GM19043 (cell line): ENCODE data around the gene RC3H2.
"Not testable (repeated sequence)": the region's sequence is repeated elsewhere in the genome, so short reads cannot be mapped to it uniquely, and the experiment has no call there.

Experiments used
- ATAC-seq: cut with Tn5 transposase; IDR thresholded peaks from one replicate; pipeline ENCODE4 v1.9.1; 2021; ENCODE audit warnings: low read depth; ENCODE audit not compliant: unreplicated experiment

RC3H2 gene

DNA sequence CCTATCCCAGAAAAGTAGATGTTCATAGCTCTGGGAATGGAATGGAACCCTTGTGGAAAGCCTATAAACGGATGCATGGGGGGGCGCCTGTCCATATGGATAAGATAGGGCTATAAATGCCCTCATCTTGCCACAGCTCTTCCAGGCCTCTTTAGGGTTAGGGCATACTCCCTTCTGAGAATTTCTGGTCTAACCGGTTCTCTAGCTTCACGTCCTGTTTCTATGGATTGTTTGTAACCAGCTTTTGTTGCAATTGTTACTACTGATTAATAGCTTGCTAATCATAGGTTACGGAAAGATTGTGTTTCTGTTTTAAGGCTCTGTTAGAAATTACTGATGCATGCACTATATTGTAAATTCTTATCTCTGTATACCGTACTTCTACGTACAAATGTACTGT is 95.9 kb downstream of the RC3H2 start:
- not testable (repeated sequence) for ATAC-seq

DNA sequence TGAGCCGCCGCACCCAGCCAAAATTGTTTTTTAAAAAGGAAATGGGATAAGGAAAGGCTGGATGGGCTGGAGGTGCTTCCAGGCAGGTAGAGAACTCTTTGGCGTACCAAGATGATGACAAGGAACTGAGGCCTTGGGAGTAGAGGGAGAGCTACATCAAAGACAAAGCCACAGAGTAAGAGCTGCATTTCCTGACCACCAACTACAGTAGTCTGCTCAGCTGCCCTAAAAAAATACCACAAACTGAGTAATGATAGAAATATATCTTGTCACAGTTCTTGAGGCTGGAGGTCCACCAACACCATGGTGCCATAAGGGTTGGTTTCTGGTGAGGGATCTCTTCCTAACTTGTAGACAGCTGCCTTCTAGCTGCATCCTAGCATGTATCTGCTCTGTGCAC is 97.0 kb downstream of the RC3H2 start:
- ATAC-seq, result no peak

DNA sequence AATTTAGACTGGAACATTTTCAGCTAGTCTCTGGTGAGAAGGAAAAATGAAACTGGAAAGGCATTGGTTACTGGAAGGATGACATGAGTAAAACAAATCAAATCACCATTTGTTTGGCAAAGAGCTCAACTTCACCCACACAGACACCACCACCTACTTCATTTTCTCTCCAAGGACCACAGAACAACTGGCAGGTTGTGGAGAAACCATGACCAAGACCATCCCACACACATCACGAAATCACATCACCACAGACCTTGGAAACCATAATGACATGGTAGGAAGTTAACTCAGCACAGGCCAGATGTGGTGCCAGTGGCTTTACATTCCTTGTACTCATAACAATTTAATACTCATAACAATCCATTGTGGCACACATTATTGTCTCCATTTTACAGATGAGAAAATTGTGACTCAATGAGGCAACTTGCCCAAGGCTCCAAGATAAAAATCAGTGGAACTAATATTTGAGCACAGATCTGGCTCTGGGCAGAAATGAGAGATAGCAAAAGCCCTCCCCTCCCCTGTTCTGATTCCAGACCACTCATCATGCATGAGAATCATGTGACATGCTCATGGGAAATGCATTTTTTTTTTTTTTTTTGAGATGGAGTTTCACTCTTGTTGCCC is 97.8 kb downstream of the RC3H2 start:
- ATAC-seq, result no peak

DNA sequence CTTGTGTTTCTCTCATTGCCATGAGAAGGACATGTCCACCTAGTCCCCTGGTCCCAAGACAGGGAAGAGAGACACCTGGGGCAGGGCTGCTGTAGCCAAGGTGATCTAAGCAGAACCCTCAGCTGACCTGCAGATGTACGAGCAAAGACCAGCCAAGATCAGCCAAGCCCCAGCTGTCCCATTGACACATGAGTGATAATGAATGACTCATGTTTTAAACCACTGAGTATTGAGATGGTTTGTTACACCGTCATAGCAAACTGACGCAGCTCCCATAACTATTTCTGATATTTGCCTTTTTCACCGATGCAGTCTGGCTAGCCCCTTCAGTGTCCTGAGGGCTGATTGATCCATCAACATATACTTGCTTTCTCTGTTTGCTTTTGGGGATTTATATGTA is 98.5 kb downstream of the RC3H2 start:
- no peak for ATAC-seq

DNA sequence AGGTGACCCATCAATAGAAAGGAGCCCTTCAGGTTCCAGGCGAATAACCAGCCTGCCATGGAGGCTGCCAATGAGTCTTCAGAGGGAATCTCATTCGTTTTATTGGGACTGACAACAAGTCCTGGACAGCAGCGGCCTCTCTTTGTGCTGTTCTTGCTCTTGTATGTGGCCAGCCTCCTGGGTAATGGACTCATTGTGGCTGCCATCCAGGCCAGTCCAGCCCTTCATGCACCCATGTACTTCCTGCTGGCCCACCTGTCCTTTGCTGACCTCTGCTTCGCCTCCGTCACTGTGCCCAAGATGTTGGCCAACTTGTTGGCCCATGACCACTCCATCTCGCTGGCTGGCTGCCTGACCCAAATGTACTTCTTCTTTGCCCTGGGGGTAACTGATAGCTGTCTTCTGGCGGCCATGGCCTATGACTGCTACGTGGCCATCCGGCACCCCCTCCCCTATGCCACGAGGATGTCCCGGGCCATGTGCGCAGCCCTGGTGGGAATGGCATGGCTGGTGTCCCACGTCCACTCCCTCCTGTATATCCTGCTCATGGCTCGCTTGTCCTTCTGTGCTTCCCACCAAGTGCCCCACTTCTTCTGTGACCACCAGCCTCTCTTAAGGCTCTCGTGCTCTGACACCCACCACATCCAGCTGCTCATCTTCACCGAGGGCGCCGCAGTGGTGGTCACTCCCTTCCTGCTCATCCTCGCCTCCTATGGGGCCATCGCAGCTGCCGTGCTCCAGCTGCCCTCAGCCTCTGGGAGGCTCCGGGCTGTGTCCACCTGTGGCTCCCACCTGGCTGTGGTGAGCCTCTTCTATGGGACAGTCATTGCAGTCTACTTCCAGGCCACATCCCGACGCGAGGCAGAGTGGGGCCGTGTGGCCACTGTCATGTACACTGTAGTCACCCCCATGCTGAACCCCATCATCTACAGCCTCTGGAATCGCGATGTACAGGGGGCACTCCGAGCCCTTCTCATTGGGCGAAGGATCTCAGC is 104.8 kb downstream of the RC3H2 start, which contains the start of gene OR1K1:
Gene OR1K1 (plus strand): TSS at position 58 of the 995 bp plus-strand sequence. CDS start 0 bp downstream, at position 58.
- no peak for ATAC-seq

DNA sequence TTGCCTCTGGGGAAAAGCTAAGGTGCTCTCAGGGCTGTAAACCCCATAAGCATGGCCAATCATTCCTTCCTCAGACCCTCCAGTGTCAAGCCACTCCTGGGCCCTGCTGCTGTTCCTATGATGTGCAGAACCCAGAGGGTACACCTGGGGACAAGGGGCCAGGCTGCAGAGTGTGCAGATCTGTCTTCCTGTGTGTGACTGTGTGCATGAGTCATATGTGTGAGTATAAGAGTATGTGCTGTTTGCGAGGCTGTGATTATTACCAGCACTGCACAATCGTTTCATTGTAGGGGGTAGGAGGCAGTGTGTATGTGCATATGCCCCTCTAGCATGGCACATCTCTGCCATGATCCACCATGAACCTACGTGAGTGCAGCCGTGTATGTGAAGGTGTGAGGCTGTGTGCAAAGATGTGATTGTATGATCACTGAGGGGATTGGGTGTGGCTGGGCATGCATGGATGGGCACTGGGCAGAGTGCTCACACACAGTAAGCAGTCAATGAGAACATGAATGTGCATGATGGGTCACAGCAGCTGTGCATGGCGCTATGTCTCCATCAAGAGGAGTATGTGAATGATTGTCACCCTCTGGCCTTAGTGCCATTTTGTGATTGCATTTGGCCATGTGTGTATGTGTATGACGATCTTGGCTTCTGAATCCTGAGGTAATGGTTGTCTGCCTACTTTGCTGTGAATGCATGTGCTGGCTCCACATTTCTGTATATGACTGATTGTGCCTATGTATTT is 107.7 kb downstream of the RC3H2 start:
- no peak for ATAC-seq
